Osteoblast (primary cell): ENCODE results near the gene MAX. TPM values are rescaled to one million over a fixed set of nuclear protein-coding genes. Genes with fewer than 3 reads are reported as not detected.

ENCODE experiments used
- DNase-seq: peaks from one replicate; pipeline ENCODE4 v3.0.0; 2011; ENCODE audit warnings: low spot score, mixed read lengths; ENCODE audit not compliant: insufficient read length; ENCODE audit errors: missing footprints
- H2AFZ ChIP-seq: 2 replicates; pipeline ENCODE4 v1.6.0; 2011; ENCODE audit warnings: mild to moderate bottlenecking, low read length
- H3K27ac ChIP-seq: 2 replicates; pipeline ENCODE4 v1.5.1; 2011; ENCODE audit warnings: mild to moderate bottlenecking, low read depth, low read length, moderate library complexity
- H3K27me3 ChIP-seq: 2 replicates; pipeline ENCODE4 v1.6.0; 2012; ENCODE audit warnings: mild to moderate bottlenecking, control low read depth, inconsistent platforms, low read length, moderate library complexity; ENCODE audit not compliant: insufficient read depth
- H3K36me3 ChIP-seq: 2 replicates; pipeline ENCODE4 v1.5.1; 2011; ENCODE audit warnings: mild to moderate bottlenecking, low read length, control low read depth, moderate library complexity; ENCODE audit not compliant: insufficient read depth
- H3K4me1 ChIP-seq: 2 replicates; pipeline ENCODE4 v1.5.1; 2011; ENCODE audit warnings: mild to moderate bottlenecking, low read length, control low read depth, moderate library complexity; ENCODE audit not compliant: insufficient read depth
- H3K4me2 ChIP-seq: 2 replicates; pipeline ENCODE4 v1.6.0; 2011; ENCODE audit warnings: mild to moderate bottlenecking, low read length; ENCODE audit not compliant: insufficient read depth
- H3K4me3 ChIP-seq: fragments of 200-600 bp; sonication (generic); 3 replicates; pipeline ENCODE4 v1.5.1; 2012; ENCODE audit warnings: mild to moderate bottlenecking, low read length, inconsistent platforms; ENCODE audit not compliant: insufficient read depth
- H3K79me2 ChIP-seq: 2 replicates; pipeline ENCODE4 v1.6.0; 2012; ENCODE audit warnings: mild to moderate bottlenecking, low read length, control low read depth, inconsistent platforms; ENCODE audit not compliant: insufficient read depth
- H3K9me3 ChIP-seq: 2 replicates; pipeline ENCODE4 v1.5.1; 2011; ENCODE audit warnings: low read depth, low read length, control low read depth
- H4K20me1 ChIP-seq: 2 replicates; pipeline ENCODE4 v1.6.0; 2012; ENCODE audit warnings: mild to moderate bottlenecking, low read length, control low read depth; ENCODE audit not compliant: insufficient read depth
- total RNA-seq: library from RNA; depleted of rRNA; stranded (reverse); fragments of >200 nt; gene quantifications from 2 replicates; pipeline ENCODE4 v1.2.3, GENCODE V29; 2012
- TF ChIP-seq, protein P1 (sequence below): IDR thresholded peaks from 2 replicates; pipeline ENCODE4 v1.5.1; 2011; ENCODE audit warnings: mild to moderate bottlenecking, low read depth, low read length, moderate library complexity; ENCODE audit errors: extremely low read depth

MAX gene
- total RNA-seq, 1 donor: 66.6 TPM

DNA sequence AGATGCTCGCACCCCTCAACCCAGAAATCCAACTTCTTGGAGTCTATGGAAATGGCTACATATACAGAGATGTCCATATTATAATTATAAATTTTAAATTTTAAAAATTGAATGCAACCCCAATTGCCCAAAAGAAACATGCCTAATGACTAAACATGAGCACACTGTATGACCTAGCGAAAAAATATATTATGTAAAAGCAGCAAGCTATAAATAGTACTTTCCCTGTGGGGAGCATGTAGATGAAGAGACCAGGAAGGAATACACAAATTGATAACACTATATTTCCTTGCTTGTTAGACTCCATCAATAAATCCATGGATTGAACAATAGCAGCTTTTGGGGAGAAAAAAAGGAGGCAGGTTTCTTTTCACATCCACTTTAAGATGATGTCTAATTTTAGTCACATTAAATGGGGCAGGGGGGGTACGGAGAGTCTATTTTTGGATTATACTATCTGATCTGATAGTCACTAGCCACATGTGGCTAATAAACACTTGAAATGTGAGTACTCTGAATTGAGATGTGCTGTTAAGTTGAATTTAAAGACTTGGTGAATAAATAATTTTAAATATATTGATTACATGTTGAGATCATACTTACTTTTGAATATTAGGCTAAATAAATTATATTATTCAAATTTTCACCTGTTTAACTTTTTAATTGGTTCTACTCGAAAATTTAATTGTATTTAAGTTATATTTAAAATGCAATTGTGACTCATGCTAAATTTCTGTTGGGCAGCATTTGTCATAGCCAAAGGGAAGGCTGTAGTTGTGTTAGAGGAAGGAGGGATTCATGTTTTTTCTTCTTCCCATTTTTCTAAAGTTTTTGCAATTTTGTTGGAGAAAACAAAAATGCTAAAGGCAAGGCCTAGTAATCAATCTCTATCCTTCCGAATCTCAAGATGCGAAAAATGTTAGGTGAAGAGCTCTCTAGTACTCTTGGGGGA lies 17.5 kb downstream of the MAX start:
- no peak for DNase-seq
- Histone ChIP-seq H3K27ac (peak overlapping the region; percentile 59), H3K4me3 (no peak overlapping the region), H3K4me1 (peaks cover 20% of the 10 kb centered on the region), H3K36me3 (peaks cover 82% of the 10 kb centered on the region), H3K9me3 (no peaks in the 10 kb centered on the region), H3K4me2 (peak overlapping the region; percentile 51), H4K20me1 (peaks cover 20% of the 10 kb centered on the region), H2AFZ (no peak overlapping the region), H3K79me2 (peaks cover 70% of the 10 kb centered on the region), H3K27me3 (no peaks in the 10 kb centered on the region)
- TF ChIP-seq, protein P1, sequence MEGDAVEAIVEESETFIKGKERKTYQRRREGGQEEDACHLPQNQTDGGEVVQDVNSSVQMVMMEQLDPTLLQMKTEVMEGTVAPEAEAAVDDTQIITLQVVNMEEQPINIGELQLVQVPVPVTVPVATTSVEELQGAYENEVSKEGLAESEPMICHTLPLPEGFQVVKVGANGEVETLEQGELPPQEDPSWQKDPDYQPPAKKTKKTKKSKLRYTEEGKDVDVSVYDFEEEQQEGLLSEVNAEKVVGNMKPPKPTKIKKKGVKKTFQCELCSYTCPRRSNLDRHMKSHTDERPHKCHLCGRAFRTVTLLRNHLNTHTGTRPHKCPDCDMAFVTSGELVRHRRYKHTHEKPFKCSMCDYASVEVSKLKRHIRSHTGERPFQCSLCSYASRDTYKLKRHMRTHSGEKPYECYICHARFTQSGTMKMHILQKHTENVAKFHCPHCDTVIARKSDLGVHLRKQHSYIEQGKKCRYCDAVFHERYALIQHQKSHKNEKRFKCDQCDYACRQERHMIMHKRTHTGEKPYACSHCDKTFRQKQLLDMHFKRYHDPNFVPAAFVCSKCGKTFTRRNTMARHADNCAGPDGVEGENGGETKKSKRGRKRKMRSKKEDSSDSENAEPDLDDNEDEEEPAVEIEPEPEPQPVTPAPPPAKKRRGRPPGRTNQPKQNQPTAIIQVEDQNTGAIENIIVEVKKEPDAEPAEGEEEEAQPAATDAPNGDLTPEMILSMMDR: no peak

DNA sequence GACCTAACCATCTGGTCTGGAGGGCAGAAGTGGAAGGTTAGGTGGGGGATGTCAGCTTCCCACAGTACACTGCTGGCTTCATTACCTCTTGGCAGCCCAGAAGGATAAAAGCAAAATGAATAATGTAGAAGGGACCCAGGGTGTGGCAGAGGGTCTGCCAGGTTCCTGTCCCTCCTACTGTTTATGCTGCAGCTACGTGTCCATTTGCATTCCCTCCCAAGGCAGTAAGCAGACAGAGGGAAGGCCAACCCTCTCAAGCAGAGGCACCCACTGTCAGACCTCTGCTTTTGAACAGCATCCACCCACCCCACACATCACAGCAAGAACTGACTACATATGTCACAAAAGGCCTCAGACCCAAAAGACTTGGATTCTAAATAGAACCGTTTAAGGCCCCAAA lies 19.4 kb downstream of the MAX start:
- Histone ChIP-seq H4K20me1 (peaks cover 21% of the 10 kb centered on the region), H3K27ac (no peak overlapping the region), H3K27me3 (no peaks in the 10 kb centered on the region), H3K79me2 (peaks cover 70% of the 10 kb centered on the region), H3K4me2 (no peak overlapping the region), H3K4me1 (peaks cover 20% of the 10 kb centered on the region), H3K36me3 (peaks cover 79% of the 10 kb centered on the region), H3K9me3 (no peaks in the 10 kb centered on the region), H2AFZ (no peak overlapping the region), H3K4me3 (no peak overlapping the region)
- TF ChIP-seq, protein P1: no peak
- no peak for DNase-seq

DNA sequence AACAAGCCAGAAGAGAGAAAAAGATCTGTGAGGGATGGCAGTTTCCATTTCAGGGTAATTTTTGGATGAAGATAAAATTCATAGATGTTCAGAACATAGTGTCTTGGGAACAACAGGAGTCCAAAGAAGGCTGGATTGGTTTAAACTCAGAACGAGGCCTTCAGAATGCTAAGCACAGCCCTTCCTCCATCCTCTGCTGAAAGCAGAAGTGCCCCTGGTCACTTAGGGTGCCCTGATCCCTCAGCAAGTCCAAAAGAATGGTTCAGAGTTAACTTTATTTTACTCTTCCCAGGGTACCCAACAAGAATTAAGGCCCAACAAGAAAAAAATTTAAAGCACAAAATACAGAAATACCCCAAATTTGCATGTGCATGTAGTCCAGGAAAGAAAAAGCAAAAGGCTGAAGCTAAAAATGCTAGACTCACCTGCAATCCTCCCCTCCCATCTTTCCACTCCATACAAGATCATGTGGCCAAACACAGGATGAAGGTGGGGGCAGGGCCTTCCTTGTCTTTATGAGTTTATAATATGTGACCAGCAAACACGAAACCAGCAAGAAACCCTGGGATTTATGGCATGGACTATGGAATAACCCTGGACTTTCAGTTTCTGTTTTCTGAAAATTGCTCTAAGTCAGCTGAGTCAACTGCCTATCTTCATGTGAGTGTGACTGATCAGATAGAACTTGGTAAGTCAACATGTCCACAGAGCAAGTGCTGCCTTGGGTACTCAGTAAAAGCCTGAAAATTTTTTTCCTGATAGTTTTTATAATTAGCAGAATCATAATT lies 21.2 kb downstream of the MAX start:
- no peak overlapping the region for H3K27ac ChIP-seq
- H3K4me3 ChIP-seq: peak overlapping the region; percentile 29
- H4K20me1 ChIP-seq: peaks cover 28% of the 10 kb centered on the region
- H3K36me3 ChIP-seq: peaks cover 80% of the 10 kb centered on the region
- peaks cover 20% of the 10 kb centered on the region for H3K4me1 ChIP-seq
- H3K9me3 ChIP-seq: no peaks in the 10 kb centered on the region
- TF ChIP-seq, protein P1: no peak
- H3K4me2 ChIP-seq: peak overlapping the region; percentile 66
- no peak for DNase-seq
- H3K79me2 ChIP-seq: peaks cover 76% of the 10 kb centered on the region
- H3K27me3 ChIP-seq: no peaks in the 10 kb centered on the region
- no peak overlapping the region for H2AFZ ChIP-seq

DNA sequence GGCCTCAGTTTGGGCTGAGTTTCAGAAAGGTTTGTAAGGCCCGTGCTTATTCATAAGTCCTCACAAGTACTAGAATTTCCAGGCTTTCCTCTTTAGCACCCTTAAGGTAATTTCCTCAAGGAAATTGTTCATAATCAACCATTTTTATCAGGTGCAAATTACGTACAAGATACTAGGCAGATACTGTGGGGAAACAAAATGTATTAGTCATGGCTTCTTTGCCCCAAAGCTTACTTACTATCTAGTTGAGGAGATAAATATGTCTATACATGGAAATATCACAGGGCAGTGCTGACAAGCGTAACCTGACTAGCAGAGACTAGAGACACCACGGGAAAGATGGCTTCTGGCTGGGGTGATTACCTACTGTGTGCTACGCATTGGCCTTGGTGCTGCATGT lies 22.5 kb downstream of the MAX start:
- Histone ChIP-seq H3K4me3 (no peak overlapping the region), H3K27me3 (no peaks in the 10 kb centered on the region), H3K36me3 (peaks cover 88% of the 10 kb centered on the region), H3K9me3 (no peaks in the 10 kb centered on the region), H3K27ac (no peak overlapping the region), H3K4me1 (peaks cover 11% of the 10 kb centered on the region), H3K4me2 (no peak overlapping the region), H2AFZ (no peak overlapping the region), H3K79me2 (peaks cover 77% of the 10 kb centered on the region), H4K20me1 (peaks cover 29% of the 10 kb centered on the region)
- TF ChIP-seq, protein P1: no peak
- no peak for DNase-seq
